Measurements from ENCODE around the gene PNPLA1.

DNA sequence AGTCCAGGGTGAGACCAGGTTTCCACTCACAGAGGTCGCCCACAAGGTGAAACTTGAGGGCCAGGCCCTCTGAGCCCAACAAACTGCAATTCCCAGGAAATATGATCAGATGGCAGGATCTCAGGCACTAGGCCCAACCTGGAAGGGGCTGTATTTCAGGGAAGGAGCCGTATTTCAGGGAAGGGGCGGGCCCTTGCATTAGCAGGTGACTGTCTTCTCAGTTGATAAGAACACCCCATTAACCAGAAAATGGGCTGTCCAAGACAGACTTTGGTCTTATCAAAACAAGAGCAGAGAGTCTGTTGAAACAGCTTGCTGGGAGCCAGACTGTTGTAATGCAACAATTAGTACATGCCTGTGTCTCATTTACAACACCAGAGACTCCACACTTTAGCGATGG, 77.8 kb downstream of the PNPLA1 start:
- TF ChIP-seq CTCF (conservative IDR thresholded peaks at IDR 0.05) = no peak
- no peak for TF ChIP-seq ZFX (IDR thresholded peaks at IDR 0.05)

Data from C4-2B (cell line).